HL-60/S4 (cell line): ENCODE measurements around the gene PLEKHA4.
"Not testable (repeated sequence)": the region's sequence is repeated elsewhere in the genome, so short reads cannot be mapped to it uniquely, and the experiment has no call there.

Source experiments
- in situ Hi-C: fragments of 300-500 bp; cut with MboI; formaldehyde crosslinking; loops from 2 replicates; pipeline ENCODE4 v1.14.3; 2022; ENCODE audit warnings: low sequenced_read_pairs

PLEKHA4 gene, protein sequence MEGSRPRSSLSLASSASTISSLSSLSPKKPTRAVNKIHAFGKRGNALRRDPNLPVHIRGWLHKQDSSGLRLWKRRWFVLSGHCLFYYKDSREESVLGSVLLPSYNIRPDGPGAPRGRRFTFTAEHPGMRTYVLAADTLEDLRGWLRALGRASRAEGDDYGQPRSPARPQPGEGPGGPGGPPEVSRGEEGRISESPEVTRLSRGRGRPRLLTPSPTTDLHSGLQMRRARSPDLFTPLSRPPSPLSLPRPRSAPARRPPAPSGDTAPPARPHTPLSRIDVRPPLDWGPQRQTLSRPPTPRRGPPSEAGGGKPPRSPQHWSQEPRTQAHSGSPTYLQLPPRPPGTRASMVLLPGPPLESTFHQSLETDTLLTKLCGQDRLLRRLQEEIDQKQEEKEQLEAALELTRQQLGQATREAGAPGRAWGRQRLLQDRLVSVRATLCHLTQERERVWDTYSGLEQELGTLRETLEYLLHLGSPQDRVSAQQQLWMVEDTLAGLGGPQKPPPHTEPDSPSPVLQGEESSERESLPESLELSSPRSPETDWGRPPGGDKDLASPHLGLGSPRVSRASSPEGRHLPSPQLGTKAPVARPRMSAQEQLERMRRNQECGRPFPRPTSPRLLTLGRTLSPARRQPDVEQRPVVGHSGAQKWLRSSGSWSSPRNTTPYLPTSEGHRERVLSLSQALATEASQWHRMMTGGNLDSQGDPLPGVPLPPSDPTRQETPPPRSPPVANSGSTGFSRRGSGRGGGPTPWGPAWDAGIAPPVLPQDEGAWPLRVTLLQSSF

DNA sequence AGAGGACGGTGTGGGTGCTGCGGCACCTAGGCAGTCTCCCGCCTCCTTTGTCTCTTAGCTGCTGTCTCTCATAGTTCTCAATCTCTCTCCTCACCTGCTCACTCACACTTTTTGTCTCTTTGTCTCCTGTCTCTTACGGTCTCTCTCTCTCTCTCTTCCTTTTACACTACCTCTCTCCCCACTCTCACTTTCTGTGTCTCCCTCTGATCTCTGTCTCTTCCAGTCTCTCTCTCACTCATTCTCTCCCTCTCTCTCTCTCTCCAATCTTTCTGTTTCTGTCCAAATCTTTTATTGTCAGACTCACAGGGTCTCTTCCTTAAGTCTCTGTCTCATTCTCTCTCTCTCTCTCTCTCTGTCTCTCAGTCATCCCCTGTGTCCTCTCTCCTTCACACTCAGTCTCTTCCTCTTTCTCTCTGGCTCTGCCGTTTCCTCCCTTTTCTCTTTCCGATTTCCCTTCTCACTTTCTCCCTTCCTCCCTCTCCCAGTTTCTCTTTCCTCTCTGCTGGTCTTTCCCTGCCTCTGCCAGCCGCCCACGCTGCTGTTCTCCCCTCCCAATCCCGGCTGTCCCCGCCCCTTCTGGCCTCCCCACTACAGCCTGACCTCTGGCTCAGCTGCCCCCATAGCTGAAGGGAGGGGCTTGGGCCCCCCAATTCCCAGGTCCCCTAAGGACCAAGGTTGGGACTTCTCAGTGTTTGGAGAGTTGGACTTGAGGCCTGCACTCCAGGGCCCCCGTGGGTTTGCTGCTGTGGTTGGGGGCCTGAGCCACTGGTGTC is at the start of gene PLEKHA4:
Gene PLEKHA4 (minus strand): TSS at position 504 of the 773 bp plus-strand sequence. CDS start 997 bp downstream, outside the sequence.
- in situ Hi-C loops = no loop called here

DNA sequence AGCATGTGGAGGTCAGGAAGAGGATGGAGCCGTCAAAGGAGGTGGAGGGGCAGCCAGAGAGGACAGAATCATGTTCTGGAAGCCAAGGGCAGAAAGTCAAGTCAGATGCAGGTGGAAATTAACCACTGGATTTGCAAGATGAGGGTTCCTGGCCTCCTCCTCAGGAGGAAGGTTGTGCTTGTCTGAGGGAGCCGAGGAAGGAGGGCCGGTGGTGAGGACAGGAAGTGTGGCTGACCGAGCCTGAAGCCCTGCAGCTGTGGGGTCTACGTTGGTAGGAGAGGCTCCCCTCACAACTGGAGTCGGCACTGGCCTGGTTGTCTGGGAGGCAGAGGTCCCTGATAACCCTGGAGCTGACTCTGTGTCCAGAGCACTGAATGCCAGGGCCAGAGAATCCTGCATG is 49.7 kb upstream of the PLEKHA4 start:
- in situ Hi-C loops = no loop called here

DNA sequence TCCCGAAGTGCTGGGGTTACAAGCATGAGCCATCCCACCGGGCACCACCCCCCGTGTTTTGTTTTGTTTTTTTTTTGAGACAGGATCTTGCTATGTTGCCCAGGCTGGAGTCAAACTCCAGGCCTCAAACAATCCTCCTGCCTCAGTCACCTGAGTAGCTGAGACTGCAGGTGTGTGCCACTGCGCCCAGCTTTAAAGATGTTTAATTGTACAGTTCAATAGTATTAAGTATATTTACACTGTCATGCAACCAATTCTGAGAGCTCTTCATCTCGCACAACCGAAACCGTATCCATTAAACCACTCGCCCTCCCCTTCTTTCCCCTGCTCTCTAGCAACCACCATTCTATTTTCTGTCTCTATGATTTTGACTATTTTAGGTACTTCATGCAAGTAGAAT is 47.3 kb upstream of the PLEKHA4 start:
- in situ Hi-C loops = no loop called here

DNA sequence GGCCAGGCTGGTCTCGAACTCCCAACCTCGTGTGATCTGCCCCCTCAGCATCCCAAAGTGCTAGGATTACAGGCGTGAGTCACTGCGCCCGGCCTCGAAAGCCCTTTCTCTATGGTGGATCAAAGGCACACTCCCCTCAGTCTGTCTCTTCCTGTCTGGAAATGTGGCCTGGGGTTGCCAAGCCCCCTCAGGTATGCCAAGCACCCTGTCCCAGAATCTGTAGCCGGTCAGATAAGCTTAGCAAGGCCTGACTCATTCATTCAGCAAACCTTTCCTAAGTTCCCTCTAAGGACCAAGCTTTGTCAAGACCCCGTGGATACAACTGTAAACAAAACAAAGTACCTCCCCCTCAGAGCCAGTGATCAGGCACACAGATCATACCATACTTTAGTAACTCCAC is 45.8 kb upstream of the PLEKHA4 start:
- in situ Hi-C loops = no loop called here

DNA sequence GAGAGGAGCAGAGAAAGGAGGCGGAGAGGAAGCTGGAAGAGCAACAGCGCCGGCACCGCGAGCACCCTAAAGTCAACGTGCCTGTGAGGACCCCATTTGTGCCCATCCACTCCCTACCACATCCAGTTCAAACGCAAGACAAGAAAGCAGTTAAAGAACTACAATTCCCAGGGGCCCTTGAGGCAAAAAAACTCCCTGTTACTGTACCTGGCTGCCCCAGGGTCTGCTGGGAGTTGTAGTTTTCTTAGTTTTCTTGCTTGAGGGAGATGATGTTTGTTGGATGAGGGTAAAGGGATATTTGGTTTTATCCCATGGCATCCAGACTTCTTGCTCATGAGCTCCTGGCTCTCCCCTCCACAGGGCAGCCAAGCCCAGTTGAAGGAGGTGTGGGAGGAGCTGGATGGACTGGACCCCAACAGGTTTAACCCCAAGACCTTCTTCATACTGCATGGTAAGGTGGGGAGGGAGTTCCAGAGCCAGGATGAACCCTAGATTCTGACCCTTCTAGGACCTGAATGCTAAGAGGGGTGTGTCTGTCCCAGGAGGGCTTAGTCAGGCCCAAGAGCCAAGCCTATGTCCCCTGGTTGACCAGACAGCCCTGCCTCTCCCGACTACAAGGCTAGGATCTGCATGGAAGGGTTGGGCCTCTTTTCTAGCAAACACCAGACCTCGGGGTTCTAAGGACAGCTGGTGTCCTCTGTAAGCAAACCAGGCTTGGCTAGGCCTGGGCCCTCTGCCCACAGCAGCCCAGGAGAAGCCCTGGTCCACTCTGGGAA is 44.9 kb upstream of the PLEKHA4 start:
- in situ Hi-C loops = no loop called here

DNA sequence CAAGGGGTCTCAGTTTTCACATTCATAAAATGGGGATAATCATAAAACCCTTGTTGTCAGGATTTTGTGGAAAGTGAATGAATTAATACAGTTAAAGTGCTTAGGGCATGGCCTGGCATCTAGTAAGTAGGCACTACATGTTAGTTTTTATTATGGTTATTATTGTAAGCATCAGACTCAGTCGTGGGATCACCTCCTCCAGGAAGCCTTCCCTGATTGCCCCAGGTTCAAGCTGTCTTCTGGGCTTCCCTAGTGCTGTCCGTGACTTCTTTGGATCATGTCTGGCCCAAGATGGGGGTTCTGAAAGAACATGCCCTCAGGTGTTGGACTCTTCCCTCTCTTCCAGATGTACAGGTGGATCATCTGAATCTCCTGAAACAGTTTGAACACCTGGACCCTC is 42.4 kb upstream of the PLEKHA4 start:
- in situ Hi-C loops = no loop called here

DNA sequence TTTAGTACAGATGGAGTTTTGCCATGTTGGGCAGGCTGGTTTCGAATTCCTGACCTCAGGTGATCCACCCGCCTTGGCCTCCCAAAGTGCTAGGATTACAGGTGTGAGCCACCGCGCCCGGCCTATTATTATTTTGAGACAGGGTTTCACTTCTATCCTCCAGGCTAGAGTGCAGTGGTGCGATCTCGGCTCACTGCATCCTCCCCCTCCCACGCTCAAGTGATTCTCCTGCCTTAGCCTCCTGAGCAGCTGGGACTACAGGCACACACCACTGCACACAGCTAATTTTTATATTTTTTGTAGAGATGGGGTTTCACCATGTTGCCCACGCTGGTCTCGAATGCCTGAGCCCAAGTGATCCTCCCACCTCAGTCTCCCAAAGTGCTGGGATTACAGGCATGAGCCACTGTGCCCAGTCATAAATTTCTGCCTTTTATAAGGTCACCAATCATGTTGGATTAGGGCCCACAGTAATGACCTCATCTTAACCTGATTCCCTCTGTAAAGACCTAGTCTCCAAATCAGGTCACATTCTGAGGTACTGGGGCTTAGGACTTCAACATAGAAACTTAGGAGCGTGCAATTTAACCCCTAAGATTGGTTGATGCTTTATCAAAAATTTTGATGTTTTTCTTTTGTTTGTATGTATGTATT is 41.1 kb upstream of the PLEKHA4 start:
- in situ Hi-C loops = not testable (repeated sequence)

DNA sequence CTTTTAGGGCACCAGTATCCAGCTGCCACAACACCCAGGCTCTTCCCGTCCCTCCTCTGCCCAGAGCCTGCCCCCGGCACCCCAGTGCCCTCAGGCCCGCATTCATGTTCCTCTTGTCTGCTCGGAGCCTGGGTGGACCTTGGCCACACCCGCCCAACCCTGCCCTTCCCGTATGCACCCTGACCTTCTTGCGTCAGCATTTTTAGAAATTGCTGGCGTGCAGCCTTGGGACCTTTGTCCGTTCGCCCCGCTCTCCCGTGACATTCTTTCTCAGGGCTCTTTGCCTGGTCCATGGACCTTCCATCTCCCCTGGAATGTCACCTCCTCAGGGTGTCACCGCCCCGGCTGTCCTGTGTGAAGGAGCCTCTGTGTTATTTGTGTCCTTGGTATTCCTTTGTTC is 39.3 kb upstream of the PLEKHA4 start:
- in situ Hi-C loops = no loop called here

DNA sequence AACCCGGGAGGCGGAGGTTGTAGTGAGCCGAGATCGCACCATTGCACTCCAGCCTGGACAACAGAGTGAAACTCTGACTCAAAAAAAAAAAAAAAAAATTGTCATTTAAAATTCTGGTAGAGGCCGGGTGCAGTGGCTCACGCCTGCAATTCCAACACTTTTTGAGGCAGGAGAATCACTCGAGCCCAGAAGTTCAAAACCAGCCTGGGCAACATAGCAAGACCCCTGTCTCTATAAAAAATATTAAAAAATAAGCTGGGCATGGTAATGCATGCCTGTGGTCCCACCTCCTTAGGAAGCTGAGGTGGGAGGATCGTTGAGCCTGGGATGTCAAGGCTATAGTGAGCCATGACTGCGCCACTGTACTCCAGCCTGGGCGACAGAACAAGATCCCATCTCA is 37.9 kb upstream of the PLEKHA4 start:
- in situ Hi-C loops = no loop called here

DNA sequence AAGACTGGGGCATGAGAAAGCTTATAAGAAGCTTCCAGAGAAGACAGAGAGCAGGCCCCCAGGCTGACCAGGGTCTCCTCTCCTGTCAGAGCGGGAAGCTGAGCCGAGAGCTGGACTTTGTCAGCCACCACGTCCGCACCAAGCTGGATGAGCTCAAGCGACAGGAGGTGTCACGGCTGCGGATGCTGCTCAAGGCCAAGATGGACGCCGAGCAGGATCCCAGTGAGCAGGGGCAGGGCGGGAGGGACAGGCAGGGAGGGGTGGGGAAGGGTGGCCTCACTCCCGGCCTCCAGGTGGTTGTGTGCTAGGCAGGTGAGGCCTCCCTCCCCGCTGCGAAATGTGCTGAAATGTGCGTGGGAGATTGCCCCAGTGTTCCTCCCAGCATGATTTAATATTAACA is 37.2 kb upstream of the PLEKHA4 start:
- in situ Hi-C loops = no loop called here

DNA sequence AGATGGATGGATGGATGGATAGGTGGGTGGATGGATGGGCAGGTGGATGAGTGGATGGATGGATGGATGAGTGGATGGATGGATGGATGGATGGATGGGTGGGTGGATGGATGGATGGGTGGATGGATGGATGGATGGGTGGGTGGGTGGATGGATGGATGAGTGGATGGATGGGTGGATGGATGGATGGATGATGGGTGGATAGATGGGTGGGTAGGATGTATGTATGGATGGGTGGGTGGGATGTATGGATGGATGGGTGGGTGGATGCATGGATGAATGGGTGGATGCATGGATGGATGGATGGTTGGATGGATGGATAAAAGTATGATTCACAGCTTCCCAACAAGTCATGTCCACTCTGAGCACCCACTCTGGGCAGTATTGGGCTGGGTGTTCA is 35.4 kb upstream of the PLEKHA4 start:
- in situ Hi-C loops = not testable (repeated sequence)

DNA sequence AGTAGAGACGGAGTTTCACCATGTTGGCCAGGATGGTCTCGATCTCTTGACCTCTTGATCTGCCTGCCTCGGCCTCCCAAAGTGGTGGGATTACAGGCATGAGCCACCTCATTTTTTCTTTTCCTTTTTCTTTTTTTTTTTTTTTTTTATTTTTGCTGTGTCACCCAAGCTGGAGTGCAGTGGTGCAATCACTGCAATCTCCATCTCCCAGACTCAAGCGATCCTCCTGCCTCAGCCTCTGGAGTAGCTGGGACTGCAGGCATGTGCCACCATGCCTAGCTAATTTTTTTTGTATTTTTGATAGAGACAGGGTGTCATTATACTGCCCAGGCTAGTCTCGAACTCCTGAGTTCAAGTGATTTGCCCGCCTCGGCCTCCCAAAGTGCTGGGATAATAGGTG is 33.9 kb upstream of the PLEKHA4 start:
- in situ Hi-C loops = not testable (repeated sequence)

DNA sequence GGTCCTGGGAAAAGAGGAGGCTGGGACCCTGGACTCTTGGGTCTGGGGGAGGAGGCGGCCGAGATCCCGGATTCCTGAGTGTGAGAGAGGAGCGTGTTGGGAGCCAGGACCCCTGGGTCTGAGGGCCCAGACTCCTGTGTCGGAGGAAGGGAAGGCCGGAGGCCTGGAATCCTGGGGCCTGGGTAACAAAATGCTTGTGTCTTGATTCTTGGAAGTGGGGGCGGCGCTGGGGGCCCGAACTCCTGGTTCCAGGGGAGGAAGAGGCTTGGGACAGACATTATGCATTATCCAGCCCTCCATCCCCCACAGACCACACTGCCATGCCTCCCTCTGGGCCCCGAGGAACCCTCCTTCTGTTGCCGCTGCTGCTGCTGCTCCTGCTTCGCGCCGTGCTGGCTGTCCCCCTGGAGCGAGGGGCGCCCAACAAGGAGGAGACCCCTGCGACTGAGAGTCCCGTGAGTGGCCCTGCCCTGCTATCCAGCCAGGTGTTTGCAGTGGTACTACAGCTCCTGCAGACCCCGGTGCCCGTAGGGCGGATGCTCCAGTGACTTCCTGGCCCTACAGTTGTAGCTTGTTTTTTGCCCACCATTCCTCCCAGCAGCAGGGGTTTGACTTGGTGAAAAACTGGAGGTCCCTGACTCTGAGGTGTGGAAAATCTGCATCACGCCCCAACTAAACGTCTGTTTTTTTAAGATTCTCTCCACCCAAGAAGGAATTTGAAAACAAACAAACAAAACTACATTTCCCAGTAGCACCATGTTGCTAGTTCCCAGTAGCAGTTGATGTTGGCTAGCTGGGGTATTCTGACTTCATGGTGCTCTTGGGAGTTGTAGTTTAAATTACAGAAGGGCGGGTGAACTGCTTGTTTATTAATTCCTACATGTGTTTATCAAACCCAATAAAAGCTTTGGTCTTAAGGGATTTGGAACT is 32.3 kb upstream of the PLEKHA4 start:
- in situ Hi-C loops = no loop called here

DNA sequence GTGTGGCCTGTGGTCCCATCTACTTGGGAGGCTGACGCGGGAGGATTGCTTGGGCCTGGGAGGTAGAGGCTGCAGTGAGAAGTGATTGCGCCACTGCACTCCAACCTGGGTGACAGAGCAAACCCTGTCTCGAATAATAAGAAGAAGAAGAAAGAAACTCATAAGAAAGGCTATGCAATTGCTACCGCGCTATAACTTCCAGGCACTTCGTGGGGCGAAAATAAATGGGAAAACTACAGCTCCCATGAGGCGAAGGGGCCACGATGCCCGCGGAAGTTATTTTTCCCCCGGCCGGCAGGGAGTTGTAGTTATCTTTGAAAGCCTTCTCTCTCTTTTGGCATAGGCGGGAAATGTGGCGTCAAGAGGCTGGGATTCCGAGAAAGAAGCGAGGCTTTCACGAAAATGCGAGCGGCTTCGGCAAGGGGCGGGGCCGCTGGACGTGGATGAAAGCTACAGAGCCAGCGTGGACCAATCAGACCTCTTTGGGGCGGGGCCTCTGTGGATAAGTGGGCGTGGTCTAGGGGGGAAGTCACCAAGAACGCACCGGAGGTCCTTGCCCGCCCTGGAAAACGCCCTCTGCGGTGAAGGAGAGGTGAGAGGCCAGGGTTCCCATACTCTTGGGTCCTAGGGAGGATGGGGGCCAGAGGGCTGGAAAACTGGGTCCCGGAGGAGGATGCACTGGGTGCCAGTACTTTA is 31.5 kb upstream of the PLEKHA4 start, which contains the start of gene NUCB1:
Gene NUCB1 (plus strand): TSS at position 532 of the 696 bp plus-strand sequence. CDS start 485 bp downstream, outside the sequence.
- in situ Hi-C loops = no loop called here

DNA sequence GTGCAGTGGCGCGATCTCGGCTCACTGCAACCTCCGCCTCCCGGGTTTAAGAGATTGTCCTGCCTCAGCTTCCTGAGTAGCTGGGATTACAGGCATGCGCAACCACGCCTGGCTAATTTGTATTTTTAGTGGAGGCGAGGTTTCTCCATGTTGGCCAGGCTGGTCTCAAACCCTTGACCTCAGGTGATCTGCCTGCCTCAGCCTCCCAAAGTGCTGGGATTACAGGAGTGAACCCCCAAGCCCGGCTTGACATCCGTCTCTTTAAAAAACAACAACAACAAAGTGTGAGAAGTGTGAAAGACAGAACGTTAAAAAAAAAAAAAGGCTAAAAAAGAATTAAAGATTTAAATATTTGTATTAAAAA is 31.0 kb upstream of the PLEKHA4 start:
- in situ Hi-C loops = not testable (repeated sequence)

DNA sequence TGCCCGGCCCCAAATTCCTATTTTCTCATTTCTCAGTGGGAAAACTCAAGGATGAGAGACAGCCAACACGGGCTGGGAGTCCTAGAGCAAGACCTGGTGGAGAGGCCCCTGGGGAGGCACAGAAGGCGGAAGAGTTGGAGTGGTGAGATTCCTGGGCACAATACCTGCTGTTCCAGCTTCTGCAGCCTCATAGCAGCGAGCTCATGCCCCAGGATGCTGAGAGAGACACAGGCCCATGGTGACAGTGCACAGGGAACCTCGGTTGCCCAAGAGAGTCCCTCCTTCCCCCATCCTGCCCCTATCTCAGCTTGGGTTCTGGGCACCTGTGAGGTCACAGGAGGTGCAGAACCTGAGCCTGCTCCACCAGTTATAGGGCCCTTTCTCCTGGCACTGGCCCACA is 28.8 kb upstream of the PLEKHA4 start:
- in situ Hi-C loops = no loop called here

DNA sequence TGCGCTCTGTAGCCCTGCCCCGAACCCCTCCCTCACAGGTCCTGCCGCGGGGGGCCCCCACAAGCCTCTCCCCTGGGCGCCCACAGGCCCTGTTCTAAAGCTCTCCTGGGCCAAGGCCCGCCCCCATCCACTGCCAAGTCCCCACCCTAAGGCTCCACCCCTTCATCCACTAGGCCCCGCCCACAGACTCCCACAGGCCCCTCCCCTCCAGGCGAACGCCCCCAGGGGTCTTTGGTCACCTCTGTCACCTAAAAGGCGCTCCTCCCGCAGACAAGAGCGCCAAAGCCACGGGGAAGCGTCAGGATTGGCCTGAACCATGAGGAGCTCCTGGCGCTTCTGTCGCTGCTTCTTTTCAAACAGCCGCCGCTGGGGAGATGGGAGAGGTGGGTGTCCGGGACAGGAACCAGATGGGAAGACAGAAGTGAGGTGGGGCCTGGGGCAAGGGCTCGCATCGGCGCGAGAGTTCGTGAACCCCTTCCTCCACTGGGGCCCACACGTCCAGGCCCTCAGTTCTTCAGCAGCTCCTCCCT is 27.8 kb upstream of the PLEKHA4 start:
- in situ Hi-C loops = no loop called here

DNA sequence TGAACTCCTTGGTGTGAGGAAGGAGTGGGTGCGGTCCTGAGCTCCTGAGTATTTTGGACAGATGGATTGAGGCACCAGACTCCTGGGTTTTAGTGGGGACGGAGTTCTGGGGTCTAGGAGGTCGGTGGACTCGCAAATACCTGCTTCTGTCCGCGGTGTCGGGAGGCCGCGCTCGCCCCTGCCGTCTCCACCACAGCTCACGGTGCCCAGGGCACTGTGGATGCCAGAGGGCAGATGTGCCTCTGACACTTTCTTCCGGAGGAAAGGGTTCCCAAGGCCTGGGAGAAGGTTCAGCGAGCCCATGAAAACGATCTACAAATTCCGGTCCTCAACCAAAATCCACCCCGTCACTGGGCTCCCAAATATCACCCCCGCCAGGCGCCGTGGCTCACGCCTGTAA is 26.8 kb upstream of the PLEKHA4 start:
- in situ Hi-C loops = no loop called here
